ENCODE data around the gene UNC5C.

UNC5C gene

DNA sequence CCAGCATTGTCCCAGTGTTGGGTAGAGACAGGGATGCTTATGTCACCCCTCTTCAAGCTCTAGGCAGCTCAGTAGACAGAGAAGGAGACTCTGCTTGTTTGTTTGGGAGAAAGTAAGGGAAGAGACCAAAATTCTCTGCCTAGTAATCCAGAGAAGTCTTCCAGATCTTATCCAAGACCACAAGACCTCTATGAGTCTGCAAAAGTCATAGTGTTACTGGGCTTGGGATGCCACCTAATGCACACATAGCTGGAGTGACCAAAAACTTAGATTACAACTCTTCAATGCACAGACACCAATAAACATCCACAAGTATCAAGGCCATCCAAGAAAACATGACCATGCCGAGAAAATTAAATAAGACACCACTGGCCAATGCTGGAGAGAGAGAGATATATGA, 205.5 kb downstream of the UNC5C start:
- no peak for DNase-seq (ENCODE audit: low read depth)

DNA sequence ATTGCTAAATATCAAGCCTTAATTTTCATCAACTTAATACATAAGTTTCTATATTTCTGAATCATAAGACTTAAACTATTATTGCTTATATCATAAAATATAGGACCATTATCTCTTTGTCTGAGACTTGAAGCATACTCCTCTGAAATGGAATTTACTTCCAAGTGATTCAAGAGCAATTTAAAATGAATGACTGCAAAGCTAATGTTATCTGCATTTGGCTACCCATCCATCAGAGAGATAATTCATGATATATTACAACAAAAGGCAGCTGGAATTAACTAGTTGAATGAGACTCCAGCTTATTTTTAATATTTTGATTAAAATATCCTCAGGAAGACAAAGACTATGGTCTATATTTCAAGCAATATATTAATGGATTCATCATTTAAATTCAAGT, 208.6 kb downstream of the UNC5C start:
- DNase-seq (ENCODE audit: low read depth): no peak

DNA sequence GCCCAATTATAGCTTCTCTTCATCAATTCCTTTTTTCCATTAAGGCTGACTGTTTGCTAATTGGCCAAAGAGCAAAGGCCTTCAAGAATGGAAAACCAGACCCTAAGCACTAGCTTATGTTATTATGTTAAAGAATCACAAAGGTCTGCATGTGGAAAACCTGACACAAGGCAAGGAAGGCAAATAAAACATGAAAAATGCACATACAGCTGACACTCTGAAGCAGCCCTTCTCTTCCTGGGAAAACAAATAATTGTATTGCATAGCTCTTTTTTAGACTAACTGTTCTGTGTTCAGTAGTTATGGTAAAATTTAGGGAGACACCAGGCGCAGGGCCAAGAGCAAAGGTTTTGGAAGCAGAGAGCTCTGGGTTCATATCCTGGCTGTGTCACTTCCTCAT, 223.1 kb downstream of the UNC5C start:
- no peak for DNase-seq (ENCODE audit: low read depth)

DNA sequence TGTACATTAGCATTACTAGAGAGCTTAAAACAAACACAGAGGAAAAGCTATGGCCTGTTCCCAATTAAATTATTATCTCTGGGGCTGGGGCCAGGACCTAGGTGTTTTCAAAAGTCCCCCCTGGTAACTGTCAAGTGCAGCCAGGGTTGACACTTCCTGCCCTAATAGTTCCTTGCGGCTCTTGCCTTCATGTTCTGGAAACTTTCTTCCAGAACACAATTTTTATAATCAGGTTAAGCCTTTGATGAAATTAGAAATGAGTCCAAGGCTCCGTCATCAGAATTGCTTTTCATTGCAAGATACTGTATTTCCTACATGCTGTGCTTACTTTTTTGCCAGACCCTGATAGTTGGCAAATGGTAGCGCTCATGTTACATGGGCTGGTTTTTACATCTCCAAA, 229.6 kb downstream of the UNC5C start:
- no peak for DNase-seq (ENCODE audit: low read depth)

DNA sequence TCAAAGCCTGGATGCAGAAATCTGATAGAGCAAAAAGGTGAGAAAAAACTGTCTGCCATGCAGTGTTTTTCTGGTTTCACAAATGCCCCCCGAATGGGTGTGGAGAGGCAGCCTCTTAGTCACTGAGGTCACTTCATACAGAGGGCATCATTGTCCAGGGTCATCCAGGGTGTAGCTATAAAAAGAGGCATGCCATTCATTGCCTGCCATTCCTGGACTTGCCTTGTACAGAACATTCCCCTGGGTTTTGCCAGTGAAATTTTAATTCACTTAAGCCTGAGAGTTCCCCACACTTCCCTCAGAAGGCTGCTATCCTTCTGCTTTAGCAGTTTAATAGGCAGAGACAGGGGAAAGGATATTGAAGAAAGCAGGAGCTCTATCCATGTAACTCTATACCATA, 230.3 kb downstream of the UNC5C start:
- DNase-seq (ENCODE audit: low read depth): no peak

DNA sequence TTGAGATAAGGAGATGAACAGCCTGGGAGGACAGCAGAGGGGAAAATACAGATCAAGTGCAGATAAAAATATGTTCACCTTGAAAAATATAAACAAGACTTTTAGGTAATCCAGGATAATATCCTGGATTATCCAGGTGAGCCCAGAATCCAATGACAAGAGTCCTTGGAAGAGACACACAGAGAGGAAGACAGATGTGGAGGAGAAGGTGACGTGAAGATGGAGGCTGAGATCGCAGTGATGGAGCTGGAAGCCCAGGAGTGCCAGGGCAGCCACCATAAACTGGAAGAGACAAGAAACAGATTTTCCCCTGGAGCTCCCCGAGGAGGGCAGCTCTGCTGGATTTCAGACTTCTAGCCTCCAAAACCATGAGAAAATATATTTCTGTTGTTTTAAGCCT, 230.7 kb downstream of the UNC5C start:
- no peak for DNase-seq (ENCODE audit: low read depth)

DNA sequence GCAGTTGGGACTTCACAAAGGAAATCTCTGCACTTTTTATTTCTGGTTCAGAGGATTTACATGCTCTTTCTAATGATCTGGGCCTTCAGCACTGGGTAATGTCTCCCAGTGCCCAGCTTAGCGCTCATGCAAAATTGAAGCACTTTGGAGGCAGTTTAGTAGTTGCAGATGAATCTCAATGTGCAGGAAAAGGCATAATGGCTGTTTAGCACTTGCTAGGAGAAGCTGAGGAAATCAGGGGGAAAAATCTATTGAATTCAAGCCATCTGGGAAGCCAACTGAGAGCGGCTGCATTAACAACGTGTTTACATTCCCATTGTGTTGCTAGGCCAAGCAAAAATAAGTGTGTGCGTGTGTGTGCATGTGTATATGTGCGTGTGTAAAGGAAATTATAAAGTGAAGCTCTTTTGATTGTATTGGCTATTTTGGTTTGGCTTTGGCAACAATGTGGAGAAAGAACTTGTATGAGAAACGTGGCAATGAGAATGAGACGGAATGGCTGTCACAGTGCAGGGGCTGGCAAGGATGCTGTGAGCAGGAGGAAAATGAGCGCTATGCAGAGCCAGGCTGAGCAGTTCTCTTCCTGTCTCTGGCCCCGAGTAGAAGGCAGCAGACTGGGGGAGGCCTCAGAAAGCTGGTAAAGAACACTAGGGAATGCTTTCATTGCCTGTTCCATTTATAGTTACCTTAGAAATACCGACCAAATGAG, 231.5 kb downstream of the UNC5C start:
- no peak for DNase-seq (ENCODE audit: low read depth)

DNA sequence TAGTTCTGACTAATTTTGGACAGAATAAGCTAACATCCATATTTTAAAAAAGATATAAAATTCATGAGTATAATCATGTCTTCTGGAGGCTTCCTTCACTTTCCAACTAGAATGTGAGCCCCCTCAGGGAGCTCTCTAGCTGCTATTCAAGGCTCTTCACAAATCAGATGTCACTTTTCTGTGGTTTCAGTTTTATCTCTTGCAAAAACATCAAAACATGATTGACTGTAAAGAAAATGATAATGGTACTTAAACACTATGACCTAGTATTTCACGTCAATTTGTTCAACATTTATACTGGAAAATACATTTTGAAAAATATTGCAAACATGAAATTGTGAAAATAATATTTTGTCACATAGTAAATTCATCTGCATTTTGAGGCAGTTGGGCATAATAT, 234.2 kb downstream of the UNC5C start:
- no peak for DNase-seq (ENCODE audit: low read depth)

DNA sequence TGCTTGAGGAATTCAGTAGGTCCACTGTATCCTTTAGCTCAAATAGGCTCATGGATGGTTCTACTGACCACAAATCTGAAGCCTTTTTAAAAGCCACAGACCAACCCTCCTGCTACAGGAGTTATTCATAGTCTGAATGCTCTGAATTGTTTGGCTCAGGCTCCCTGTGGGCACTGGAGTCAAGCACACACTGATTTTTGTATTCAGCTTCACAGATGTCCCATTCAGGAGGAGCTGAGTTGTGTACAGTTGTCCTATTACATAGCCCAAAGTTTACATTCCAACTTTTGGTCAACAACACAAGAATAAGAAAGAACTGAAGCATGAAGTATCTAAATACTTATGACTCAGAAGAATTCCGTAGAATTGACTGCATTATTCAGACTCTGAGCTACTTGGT, 243.9 kb downstream of the UNC5C start:
- DNase-seq (ENCODE audit: low read depth): no peak

DNA sequence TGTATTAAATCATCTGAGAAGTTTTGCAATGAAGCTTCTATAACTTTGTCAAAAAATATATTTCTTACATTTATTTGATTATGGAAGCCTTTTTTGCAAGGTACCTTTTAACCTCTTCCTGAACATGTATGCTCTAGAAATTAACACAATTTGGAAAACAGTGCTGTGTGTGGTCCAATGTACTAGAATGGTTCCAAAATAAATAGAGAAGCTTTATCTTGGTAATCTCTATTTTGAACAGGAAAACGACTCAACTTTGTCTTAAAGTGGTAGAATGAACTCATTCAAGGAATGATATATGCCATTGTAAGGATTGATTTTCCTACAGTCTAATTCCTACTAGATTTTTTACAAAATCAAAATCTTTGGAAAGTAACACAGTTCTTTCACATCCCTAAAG, 248.5 kb downstream of the UNC5C start:
- DNase-seq (ENCODE audit: low read depth): no peak

DNA sequence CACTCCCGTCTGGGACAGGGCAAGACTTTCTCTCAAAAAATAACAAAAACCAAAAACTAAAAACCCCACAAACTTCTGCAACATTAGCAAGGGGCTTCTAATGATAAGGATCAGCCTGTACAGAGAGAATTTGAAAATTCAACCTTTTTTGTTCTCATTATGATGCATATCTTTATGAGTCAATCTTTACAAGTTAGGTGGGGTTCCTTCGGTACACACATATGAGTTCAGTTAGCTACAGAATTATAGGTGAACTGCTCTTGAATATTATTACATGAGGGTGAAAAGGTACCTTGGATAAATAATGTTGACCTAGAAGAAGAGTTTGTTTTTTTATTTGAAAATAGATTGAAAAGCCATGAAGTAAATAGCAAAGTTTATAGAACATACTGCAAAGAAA, 252.7 kb downstream of the UNC5C start:
- DNase-seq (ENCODE audit: low read depth): no peak

DNA sequence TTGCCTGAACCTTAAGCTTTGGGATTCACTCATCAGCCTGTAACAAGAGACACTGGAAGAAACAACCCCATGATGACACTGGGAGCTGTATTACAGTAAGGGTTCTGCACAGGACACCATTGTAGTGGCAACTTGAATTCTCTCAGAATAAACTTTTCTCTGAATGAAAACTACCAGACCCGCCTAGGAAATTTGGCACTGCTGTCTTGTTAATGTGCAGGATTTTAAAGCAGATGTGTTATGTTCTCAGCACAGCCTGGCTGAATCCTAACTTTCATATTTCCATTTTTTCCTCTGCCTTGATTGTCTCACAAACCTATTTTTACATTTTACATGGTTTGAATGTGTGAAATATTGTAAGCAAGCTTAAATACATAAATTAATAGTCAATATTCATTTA, 253.6 kb downstream of the UNC5C start:
- DNase-seq (ENCODE audit: low read depth): no peak

DNA sequence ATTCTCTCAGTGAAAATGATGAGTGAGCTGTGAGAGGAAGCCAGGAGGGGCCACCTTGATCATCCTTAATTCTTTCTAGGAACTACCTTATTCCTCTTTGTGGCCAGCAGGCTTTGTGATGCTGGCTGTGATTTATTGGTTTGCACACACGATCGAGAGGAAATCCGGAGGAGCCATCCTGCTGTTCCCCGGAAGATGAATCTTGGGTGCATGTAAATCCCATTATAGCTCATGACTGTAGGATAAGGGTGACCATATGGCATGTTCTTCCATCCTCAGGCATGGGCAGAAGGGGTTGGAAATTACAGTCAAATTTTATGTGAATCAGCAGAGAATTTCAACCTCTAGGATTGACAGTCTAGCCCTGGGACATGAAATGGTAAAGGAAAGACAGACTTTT, 254.5 kb downstream of the UNC5C start:
- DNase-seq (ENCODE audit: low read depth): no peak

DNA sequence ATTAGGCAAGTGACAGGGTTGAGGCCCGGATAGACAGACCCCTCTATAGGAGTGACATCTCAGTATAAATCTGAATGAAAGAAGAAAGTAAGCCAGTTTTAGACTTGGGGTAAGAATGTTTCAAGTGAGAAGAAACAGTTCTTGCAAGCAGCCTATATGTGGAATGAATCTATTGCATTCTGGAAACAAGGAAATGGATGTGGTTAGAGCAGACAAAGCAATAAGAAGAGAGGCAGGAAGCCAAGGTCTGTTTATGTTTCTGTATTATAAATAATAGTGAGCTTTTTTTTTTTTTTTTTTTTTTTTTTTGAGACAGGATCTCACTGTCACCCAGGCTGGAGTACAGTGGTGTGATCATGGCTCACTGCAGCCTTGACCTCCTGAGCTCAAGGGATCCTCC, 255.8 kb downstream of the UNC5C start:
- no peak for DNase-seq (ENCODE audit: low read depth)

DNA sequence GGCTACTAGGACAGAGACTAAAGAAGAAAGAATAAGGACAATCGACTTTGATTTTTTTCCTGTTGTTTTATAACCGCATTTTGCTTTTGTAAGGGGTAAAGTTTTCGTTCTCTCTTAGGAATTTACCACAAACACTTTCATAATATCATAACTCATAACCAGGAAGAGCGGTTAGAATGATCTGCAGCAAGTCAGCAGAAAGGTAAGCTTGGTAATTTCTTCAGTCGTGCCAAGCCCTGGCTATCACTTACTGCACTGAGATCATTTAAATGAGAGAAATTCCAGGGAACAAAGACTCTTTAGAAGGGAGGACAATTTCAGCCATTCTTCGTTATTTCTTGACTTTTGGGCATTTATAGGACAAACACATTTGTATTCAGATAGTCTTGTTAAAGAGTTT, 258.1 kb downstream of the UNC5C start:
- DNase-seq (ENCODE audit: low read depth): no peak

DNA sequence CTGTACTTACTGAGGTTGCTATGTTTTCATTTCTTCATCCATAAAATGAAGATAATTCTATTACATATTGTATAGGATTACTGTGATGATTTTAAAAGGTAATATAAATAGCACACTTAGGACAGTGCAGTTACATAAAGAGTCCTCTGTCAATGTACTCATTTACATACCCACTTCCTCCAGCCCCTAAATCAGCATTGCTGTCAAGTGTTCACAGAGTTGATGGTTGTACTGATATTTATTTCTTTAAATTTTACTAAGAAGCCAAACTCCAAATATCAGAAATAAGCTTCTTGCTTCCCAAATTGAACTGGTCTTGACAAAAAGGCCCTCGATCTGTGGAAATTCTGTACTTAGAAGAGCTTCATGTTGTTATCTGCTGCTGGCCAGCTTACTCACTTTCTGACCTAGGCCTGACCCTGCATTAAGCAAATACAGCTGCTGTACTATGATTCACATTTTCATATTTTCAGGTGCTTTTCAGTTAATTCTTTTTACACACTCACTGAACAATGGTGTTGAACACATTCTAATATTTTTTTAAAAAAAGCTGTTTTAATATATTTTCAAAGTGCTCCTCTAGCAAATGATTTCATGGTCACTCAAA, 259.6 kb downstream of the UNC5C start:
- no peak for DNase-seq (ENCODE audit: low read depth)

DNA sequence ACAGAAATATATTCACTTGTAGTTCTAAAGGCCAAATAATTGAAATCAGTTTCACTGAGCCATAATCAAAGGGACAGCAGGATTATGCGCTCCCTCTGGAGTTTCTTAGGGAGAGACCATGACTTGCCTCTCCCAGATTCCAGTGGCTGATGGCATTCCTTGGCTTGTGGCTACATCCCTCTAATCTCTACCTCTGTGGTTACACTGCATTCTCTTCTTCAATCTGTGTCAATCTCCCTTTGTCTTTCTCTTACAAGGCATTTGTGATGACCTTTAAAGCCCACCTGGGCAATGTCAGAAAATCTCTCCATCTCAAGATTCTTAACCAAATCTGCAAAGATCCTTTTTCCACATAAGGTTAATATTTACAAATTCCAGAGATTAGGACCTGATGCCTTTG, 260.2 kb downstream of the UNC5C start:
- DNase-seq (ENCODE audit: low read depth): no peak

DNA sequence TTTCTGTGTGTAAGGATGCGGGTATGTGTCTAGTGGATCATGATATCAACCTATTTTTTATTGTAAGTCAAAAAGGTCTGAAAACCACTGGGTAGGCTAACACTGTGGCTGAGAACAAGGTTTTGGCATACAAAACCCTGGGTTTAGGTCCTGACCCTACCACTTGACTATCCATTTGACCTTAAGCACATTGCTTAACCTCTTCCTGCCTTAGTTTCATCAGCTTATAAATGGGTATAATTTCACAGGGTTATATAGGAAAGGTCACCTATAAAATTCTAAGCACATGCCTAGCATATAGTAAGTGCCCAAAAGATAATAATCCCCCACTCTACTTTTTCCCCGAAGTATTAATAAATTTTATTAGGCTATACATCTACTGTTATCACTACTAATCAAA, 263.0 kb downstream of the UNC5C start:
- no peak for DNase-seq (ENCODE audit: low read depth)

DNA sequence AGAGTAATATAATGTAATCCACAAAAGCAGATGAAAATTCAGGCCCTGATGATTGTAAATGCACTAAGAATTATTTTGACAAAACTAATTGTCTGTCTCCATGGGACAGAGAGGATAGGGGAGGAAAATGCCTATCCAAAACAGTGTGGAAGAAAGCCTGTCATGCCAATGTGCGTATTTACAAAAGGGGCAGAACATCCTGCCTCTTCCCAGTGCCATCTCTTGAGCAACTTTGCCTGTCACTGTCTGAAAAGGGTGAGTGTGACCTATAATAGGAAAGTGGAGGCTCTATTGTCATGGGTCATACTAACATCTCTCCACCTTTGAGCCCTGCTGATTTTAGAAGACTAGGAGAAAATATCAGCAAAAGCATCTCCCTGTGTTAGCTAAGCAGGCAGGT, 264.1 kb downstream of the UNC5C start:
- no peak for DNase-seq (ENCODE audit: low read depth)

DNA sequence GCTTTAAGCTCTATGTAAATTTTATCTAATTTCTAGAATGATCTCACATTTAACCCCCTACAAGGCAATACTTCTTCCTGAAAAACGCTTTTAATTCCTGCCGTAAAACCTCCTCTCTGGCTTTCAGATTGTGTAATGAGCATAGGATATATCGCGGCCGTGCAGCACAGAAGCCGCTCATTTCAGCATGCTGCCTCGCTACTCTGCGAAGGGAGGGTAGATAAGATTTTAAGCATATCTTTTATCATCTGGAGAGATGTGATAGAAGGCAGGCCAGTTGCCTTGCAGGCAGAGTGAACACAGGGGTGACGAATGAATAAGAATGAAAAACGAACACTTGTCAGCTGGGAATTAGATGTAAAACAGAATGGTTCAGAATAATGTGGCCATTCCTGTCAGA, 265.5 kb downstream of the UNC5C start:
- no peak for DNase-seq (ENCODE audit: low read depth)

DNA sequence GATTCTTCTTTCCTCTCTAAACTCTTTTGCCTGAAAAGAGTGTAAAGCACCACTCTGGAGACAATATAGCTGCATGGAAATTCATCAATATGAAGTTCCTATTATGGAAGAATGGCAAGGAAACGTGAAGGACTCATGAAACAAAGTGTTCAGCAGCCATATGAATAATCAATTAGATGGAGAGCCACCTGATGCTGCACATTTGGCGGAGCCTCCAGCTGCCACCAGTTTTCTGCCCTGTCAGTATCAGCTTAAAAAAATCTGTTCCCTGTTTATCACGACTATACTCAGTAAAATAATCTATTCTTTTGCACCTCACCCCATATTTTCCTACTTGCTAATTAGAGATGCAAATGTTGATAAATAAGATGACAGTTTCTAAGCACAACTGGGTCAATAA, 276.0 kb downstream of the UNC5C start:
- DNase-seq (ENCODE audit: low read depth): no peak

DNA sequence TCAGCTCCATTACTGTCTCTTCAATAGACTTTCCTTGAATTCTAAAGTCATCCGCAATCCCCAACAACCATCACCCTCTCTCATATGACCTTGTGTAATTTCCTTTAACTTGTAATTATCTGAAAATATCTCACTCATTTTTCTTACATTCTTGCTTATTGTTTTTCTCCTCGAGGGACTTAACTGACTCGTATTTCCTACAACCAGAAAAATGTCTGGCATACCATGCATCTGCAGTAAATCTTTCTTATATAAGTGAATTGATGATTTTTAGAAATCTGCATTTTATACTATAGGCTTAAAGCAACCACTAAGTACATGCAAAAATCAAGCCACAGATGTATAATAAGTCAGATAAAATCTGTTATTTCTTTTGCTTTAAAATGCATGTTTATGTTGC, 276.7 kb downstream of the UNC5C start:
- no peak for DNase-seq (ENCODE audit: low read depth)

DNA sequence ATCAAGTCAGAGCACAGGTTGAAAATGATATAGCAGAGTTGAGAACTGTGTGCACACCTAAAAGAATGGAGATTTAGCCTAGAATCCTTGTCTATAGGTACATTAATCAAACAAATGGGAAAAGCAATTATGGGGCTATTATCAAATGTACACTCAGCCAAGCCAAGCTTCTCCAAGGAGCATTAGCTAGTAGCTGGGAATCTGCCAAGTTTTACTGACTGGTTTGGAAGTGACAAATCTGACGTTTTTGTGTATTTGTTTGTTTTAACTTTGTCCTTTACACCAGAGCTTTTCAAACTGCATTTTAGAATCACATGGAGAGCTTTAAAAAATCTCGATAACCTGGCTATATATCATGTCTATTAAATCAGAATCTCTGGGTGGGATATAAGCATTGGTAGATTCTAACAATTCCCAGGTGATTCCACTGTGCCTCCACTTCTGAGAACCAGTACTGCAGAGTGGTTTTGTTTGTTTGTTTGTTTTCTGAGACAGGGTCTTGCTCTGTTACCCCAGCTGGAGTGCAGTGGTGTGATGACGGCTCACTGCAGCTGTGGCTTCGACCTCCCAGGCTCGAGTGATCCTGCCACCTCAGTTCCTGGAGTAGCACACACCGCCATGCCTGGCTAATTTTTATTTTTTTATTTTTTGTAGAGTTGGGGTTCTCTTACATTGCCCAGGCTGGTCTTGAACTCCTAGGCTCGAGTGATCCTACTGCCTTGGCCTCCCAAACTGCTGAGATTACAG, 279.8 kb downstream of the UNC5C start:
- DNase-seq (ENCODE audit: low read depth): no peak

DNA sequence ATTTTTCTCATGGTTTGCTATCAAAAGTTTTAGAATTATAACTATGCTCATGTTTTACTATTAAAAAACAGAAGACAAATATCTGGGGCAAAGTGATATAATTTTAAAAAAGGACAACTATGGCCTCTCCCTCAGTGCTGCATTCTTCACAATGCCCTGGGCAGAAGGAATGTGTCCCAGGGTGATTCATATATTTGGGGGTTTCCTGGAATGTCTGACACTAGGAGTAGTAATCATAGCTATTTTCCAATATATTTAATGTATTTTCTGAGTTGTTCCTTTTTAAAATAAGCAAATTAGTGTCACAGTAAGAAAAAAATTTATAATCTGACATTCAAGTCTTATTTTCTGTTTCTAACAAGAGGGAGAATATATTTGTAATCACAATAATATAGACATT, 281.7 kb downstream of the UNC5C start:
- DNase-seq (ENCODE audit: low read depth): no peak
